OCI-LY7 (cell line): ENCODE results near the gene AXL.

Source experiments
- CTCF ChIP-seq: fragments of 200-600 bp; sonication (generic); conservative IDR thresholded peaks from 2 replicates; pipeline ENCODE4 v1.5.1; 2014; ENCODE audit warnings: mild to moderate bottlenecking, antibody characterized with exemption, low read length, moderate library complexity, mixed read lengths
- EZH2phosphoT487 ChIP-seq: fragments of 200-600 bp; sonication (generic); IDR thresholded peaks from 2 replicates; pipeline ENCODE4 v1.6.1; 2018; ENCODE audit warnings: low read depth, borderline replicate concordance, mild to moderate bottlenecking, mixed run types, antibody characterized with exemption, low read length, moderate library complexity, mixed read lengths

DNA sequence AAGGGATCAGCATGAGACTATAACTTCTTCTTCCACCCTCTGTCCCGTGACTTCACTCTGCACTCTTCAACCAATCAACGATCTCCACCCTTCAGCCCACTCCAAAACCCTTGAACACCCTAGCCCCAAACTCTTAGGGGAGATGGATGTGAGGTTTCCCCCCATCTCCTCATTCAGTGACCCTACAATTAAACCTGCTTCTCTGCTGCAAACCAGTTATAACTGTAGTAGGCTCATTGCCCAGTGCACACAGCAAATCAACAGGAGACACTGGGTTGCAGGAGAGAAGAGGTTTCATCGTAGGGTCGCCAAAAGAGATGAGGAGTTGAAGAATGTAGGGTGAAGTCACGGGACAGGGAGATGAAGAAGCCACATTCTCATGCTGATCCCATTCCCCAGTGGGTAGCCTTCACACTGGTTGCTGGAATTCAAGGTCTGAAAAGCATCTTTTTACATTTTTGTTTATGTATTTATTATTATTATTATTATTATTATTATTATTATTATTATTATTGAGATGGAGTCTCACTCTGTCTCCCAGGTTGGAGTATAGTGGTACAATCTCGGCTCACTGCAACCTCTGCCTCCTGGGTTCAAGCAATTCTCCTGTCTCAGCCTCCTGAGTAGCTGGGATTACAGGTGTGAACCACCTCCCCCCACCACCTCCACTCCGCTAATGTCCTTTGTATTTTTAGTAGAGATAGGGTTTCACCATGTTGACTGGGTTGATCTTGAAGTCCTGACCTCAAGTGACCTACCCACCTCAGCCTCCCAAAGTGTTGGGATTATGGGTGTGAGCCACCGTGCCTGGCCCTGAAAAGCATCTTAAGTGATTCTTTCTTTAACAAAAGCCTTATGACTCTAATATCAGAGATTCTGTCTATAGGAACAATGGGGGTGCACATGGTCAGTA is 31.8 kb upstream of the AXL start:
- TF ChIP-seq CTCF (no peak), EZH2phosphoT487 (no peak)
